Stimulated activated CD4-positive, alpha-beta T cell treated with anti-CD3 and anti-CD28 coated beads, Interleukin-4, amount 100 ng/mL, for 24 hours (primary cell): ENCODE data around the gene AADAT.
"Not testable (repeated sequence)": the region's sequence is repeated elsewhere in the genome, so short reads cannot be mapped to it uniquely, and the experiment has no call there.

Experiments used
- DNase-seq: peaks from one replicate; pipeline ENCODE4 v3.0.0-alpha.2; 2020

Gene AADAT

DNA sequence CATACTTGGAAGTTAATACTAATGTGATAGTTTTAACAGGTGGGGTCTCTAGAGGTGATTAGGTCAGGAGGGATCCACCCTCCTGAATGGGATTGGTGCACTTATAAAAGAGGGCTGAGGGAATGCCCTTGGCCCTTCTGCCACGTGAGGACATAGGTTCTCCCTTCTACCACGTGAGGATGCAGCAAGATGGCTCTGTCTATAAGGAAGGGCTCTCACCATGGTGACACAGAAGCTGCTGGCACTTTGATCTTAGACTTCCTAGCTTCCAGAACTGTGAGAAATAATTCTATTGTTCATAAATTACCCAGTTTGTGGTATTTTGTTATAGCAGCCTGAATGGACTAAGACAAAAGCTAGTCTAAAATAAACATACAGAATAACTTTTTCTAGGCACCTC is 1.0 kb downstream of the AADAT start:
- no peak for DNase-seq

GRCh38 chr4:170087163-170087700 is 2.5 kb downstream of the AADAT start:
- DNase-seq = no peak

GRCh38 chr4:170083541-170083940 is 6.2 kb downstream of the AADAT start:
- DNase-seq = no peak

DNA sequence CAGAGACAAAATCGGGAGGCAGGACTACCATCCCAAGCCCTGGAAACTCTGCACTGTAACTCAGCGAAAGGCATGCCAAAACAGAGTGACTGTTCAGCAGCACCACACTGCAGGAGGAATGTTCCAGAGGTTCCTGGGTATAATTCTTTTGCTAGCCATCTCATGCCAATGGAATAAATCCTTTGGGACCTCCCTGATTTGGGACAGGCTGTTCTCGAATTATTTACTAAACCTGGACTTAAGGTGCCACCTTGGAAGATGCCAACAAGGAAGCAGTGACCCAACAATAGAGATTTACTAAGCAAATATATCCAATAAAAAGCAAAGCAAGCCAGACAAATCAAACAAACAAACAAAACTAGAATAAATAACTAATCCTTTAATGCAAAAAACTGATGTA is 9.3 kb downstream of the AADAT start:
- no peak for DNase-seq

DNA sequence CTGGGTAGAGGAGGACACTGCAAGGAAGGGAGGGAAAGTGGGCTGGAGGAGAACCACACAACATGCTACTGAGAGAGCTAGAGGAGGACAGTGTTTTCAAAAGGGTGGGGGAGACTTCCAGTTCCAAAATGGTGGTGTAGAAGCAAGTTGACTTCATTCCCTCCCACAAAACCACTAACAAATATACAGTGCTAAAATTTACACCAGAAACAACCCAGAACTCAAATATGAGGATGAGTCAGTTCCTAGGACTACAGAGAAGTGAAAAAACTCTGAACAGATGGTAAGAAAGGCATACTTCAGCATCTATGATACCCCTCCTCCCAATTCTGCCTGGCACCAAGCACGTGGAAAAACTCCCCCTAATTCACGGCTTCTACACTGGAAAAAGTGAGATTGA is 9.8 kb downstream of the AADAT start:
- DNase-seq = no peak

DNA sequence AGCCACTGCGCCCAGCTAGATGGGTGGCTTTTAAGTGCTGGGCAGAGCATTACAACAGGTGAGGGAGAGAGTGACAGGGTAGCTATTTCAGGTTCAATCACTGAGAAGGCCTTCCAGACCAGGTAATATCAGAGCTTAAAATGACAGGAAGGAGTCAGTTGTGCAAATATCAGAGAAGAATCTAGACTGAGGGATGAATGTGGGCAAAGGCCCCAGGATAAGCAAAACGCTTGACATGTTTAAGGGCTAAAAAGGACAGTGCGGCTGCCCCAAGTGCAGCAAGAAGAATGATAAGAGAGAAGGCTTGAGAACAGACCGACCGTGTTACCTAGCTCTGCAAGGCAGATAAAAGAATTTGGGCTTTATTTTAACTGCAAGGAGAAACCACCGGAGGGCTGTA is 18.6 kb downstream of the AADAT start:
- DNase-seq = no peak

DNA sequence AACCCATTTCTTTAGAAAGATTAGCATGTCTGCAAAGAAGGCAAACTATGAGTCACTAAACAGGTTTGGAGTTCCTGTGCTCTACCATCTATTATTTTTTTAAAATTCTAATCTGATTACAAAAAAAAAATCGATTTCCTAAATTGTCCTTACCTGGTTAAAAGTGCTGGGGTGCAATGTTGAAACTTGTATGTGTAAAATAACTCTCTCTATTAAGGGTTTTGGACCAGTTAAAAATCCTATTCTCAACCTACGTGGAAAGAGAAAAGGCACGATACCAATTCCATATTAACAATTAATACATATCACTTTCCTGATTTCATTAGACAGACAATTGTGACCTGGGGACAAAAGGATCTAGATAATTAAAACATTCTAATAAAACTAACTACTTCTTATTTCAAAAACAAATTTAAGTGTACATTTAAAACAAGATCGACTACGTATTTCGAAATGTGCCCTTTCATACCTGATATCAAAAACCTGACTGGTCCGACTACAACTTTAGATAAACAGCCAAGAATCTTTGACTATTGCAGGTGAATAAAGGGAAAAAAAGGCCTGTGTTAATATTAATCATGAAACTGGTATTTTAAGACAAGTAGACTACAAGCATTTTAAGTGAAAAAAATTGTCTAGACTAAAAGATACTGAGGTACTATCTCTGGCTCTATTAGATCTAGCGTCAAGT is 21.2 kb downstream of the AADAT start:
- no peak for DNase-seq

DNA sequence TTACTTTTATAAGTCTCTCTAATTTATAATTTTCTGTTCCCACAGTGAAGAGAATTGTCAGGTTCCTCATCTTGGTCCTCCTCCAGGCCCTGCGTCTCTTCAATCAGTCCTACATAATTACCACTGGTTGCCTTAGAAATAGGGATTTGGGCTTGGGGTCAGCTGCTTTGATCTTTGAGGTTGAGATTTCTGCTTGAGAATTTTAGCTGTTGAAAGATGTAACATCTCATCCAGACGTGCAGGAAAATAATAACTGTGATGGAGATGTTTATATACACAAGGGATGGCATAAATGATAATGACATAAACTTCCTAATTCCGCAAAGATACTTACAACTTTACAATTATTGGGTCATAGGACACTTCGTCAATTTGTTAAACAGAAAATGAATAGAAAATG is 30.3 kb downstream of the AADAT start:
- DNase-seq = no peak

GRCh38 chr4:170058826-170059225 is 30.9 kb downstream of the AADAT start:
- no peak for DNase-seq

DNA sequence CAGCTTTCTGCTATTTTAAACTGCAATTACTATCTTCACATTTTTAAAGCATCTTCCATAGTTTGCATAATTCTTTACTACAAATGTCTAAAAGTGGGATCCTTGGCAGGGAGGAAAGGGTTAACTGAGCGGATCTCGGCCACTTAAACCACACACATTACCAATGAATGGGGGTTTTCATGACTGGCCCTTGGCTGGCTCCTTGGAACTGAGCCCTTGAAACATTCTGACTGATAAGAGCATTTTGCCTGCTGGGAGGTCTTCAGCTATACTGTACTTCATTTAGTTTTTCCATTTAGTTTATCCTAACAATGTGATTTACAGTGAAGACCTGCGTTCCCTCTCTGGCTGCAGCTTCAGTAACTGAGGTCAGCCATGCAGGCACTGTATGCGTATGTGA is 31.9 kb downstream of the AADAT start:
- DNase-seq = no peak

DNA sequence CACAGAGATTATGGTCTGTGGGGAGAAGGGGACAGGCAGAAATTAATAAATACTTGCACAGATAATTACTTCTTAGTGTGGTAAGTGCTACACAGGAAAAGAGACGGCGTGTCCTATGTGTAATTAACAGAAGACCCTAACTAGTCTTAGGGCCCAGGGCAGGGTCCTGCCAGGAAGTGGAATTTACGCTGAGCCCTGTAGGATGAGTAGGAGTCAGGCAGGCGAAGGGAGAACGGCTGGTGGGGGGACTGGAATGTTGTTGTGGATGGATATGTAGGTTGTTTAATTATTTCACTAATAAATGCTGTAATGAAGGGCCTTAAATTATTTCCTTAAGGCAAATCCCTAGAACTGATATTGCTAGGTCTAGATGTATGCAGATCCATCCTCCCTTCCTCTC is 36.8 kb downstream of the AADAT start:
- DNase-seq = no peak

DNA sequence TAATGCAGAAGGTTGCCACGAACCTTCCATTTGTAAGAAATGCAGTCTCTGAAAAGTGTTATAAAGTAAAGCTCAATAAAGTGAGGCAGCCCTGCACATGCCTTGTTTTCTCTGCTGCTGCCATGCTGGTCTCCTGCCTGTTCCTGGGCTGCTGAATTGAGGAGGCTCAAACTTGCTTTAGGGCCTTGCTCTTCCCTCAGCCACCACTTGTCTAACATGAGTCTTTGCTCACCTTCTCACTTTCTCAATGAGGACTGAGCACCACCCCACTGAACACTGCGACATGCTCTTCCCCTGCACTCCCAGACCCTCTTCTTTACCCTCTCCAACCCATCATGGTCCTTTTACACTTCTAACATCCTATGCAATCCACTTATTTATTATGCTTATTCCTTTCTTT is 38.4 kb downstream of the AADAT start:
- no peak for DNase-seq

GRCh38 chr4:170049766-170050165 is 40.0 kb downstream of the AADAT start:
- no peak for DNase-seq

DNA sequence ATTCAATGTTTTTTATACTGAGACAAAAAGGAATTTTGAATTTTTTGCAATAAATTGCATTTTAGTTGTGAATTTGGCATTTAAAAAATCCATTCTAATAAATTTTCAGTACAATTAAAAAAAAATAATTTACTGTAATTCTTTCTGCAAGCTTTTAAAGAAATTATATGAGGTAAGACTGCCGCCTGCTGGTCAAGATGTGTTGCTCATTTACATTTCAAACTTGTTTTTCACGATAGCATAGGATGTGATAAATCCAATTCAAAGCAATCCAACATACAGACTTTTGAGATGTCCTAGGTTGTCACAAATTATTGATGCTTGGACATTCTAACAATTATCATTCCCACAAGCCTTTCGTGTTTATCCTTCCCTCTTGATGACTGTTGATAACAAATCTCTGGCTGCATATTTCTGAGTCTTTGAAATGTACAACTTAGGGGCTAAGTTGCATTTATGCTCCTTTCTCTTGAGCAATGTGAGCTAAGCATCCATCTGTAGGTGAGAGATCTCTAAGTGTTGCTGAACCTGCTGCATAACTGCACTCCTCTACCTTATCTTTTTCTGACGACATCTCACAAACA is 41.9 kb downstream of the AADAT start:
- DNase-seq = peak; percentile 62

GRCh38 chr4:170046156-170046555 is 43.6 kb downstream of the AADAT start:
- not testable (repeated sequence) for DNase-seq

- no peak for DNase-seq
These were observed 49.6 kb downstream of the AADAT start for GRCh38 chr4:170040031-170040680.

- DNase-seq = no peak
These were observed 51.0 kb downstream of the AADAT start for GRCh38 chr4:170038769-170039168.

GRCh38 chr4:170038232-170038631 is 51.5 kb downstream of the AADAT start:
- no peak for DNase-seq

GRCh38 chr4:170037481-170037880 is 52.3 kb downstream of the AADAT start:
- DNase-seq = no peak

DNA sequence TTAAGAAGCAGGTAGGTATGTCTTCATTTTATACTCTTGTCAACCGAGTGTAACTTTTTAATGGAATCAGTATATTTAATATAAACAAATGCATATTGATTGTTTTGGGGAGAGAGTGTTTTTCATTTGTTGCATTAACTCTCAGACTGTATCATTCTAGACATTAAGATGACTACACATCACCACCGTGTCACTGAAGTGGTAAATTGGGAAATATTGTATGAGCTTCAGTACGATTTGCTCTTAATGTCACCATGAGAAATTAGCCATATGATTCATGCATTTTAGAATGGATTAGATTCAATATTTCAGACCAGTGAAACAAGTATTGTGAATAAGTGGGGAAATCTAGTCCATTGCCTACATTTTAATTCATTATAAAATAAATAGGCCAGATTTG is 53.9 kb downstream of the AADAT start:
- no peak for DNase-seq

DNA sequence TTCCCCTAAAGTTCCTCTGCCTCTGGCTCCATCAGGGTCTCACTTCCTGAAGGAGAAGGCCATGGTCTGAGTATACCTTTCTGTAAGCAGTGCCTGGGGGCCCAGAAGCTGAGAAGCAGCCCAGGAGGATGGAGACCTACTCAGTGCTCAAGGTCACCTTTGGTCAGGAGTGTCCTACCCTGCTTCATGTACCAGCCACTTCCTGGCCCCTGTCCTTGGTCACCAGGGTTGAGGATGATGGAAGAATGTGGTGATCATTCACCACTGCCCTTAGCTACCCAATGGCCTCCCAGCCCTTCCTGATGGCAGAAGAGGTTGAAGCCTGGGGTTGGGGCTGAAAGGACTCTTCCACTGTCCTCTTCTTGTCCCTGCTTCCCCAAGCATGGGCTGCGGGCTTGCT is 54.5 kb downstream of the AADAT start:
- DNase-seq = no peak

DNA sequence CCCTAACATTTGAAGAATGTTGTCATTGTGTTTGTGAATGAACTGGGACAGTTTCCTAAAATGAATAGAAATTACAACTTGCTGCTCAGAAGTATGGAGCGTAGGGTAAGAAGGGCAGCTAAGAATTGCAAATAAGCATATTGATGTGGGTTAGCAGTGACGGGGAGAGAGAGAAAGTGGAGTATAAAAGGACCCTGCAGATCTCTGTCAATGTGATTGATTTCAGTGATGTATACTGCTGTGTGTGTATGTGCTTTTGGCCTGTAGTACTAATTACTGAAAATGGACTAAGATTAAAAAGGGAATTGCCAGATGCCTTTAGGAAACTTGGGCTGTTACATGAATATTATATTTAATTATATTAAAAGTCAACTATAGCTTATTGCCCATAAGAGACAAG is 55.8 kb downstream of the AADAT start:
- DNase-seq = no peak

DNA sequence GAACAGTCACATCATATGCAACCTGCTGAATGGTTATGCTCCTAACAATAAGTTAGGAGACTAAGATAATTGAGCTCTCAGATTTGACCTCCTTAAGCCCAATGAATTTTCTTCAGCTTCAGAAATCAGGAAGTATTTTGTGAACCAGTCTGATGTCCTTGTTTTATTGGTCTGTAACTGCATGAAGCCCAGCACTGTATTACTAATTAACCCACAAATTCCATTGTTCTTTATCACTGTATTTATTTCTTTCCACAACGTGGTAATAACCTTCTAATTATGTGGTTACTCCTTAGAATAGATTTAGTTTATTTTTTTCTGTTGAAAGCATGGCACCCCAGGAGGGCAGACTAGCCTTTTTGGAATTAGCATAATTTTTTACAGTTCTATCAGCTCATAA is 59.6 kb downstream of the AADAT start:
- DNase-seq = no peak

DNA sequence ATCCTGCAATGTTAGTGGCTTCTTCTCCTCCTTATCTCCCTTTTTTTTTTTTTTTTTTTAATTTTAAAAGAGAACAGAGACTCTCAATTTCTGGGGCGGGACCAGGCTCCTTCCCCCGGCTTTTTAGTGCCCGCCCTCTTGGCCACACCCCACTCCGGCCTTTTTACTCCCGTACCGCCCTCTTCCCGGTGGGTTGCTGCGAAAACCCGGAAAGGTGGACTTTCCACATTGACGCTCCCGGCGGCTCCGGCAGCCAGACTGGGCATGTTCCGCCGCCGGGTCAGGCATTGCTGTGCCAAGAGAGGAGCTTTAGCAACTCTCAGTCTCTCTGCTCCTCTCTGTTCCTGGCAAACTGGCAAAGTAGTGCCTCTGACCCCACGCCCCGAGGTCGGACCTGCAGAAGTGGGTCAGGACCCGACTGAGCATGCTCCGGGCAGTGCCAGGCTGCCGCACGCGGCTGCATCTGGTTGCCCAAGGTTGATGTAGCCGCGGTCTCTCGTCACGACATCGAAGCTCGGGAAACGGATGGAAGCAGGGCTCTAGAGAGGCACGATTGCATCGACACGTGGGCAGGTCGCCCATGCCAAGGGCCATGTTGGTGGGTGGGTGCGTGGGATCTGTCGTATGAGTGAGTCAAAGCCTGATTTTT is 62.5 kb downstream of the AADAT start:
- peak; percentile 94 for DNase-seq
